Keratinocyte (primary cell): ENCODE results near the gene SEC63.

Experiments
- EZH2 ChIP-seq: IDR thresholded peaks from one replicate; pipeline ENCODE4 v1.6.1; 2012; ENCODE audit warnings: inconsistent platforms, mild to moderate bottlenecking, low read length, moderate library complexity
- TF ChIP-seq, protein P1 (sequence below), 3 experiments: IDR thresholded peaks in 1 of 3; conservative IDR thresholded peaks in 1 of 3; optimal IDR thresholded peaks in 1 of 3; 2 replicates in 2 of 3; 3 replicates in 1 of 3; pipeline versions ENCODE3 to v1.5.1; 2011; ENCODE audit warnings: low read length in 3 of 3, mild to moderate bottlenecking in 3 of 3, moderate library complexity in 2 of 3, control low read depth in 1 of 3, inconsistent platforms in 1 of 3; ENCODE audit not compliant: insufficient read depth in 2 of 3; ENCODE audit errors: extremely low read depth in 1 of 3

DNA sequence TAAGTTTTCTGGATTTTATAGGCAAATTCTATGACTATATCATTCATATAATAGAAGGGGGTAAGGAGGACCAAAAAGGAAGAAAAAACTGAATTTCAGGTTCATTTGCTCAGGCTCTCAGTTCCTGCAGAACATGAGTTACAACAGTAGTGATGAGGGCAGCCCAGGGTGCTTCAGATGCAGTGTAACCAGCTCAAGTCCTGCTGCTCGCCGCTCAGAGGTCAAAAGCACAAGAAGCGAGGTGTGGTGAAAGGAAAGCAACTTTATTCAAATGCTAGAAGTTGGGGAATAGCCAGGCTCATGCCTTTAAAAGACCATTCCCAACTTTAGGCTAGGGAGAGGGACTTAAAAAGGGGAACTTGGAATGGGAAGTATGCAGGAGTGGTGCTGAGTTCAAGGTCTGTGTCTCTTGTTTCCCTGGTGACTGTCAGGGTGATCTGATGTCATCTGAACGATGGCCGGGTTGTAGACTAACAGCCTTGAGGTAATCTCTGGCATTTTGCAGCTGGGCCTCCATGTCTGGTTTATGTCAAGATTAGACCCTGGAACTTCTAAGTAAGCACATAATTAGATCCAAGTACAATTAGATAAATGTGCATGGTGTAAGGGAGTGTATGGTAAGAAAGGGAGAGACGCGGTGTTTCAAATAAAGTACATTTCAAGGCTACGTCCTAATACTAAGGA, 14.5 kb upstream of the SEC63 start:
- TF ChIP-seq, protein P1, sequence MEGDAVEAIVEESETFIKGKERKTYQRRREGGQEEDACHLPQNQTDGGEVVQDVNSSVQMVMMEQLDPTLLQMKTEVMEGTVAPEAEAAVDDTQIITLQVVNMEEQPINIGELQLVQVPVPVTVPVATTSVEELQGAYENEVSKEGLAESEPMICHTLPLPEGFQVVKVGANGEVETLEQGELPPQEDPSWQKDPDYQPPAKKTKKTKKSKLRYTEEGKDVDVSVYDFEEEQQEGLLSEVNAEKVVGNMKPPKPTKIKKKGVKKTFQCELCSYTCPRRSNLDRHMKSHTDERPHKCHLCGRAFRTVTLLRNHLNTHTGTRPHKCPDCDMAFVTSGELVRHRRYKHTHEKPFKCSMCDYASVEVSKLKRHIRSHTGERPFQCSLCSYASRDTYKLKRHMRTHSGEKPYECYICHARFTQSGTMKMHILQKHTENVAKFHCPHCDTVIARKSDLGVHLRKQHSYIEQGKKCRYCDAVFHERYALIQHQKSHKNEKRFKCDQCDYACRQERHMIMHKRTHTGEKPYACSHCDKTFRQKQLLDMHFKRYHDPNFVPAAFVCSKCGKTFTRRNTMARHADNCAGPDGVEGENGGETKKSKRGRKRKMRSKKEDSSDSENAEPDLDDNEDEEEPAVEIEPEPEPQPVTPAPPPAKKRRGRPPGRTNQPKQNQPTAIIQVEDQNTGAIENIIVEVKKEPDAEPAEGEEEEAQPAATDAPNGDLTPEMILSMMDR (optimal IDR thresholded peaks at IDR 0.05 in 1 of 3, IDR thresholded peaks at IDR 0.05 in 1 of 3, conservative IDR thresholded peaks at IDR 0.05 in 1 of 3; ENCODE audit: extremely low read depth in 1 of 3, insufficient read depth in 2 of 3, low read length in 3 of 3) = no peak
- TF ChIP-seq EZH2 = no peak
